T-cell (primary cell): ENCODE measurements around the gene SLC44A1. TPM values are rescaled to one million over a fixed set of nuclear protein-coding genes. Genes with fewer than 3 reads are reported as not detected.

Experiments
- ATAC-seq, 4 experiments: fragments of 200-7000 bp in 3 of 4; fragments of 150-1000 bp in 1 of 4; cut with Tn5 transposase; replicated peaks in 1 of 4; 1 replicate in 3 of 4; 2 replicates in 1 of 4; pipeline ENCODE4 v1.10.0; 2021; ENCODE audit warnings: moderate library complexity in 3 of 4, mild to moderate bottlenecking in 2 of 4, moderate number of reproducible peaks in 1 of 4
- CTCF ChIA-PET, 2 donors: fragments of 300-600 bp; sonication (Branson Sonifier 250); formaldehyde crosslinking; loops; one replicate each; lab custom pipeline; 2022; ENCODE audit warnings: antibody characterized with exemption in 2 of 2; lab: Charles Lee
- POLR2A ChIA-PET, 2 donors: fragments of 300-600 bp; sonication (Branson Sonifier 250); formaldehyde crosslinking; loops; one replicate each; lab custom pipeline; 2022; ENCODE audit warnings: antibody characterized with exemption in 2 of 2; lab: Charles Lee
- DNase-seq, 35 experiments: peaks; one replicate each; pipeline versions ENCODE4 v3.0.0 to v3.0.0-alpha.2; 2013 to 2023
- H3K27ac ChIP-seq: one replicate; pipeline ENCODE4 v1.5.1; 2013; ENCODE audit warnings: low read length
- H3K27me3 ChIP-seq, 2 experiments: replicated peaks in 1 of 2; 1 replicate in 1 of 2; 2 replicates in 1 of 2; pipeline versions ENCODE4 v1.6.1 to v1.7.0; 2013; ENCODE audit warnings: low read length in 1 of 2, mixed read lengths in 1 of 2; ENCODE audit not compliant: control insufficient read depth in 2 of 2, insufficient read depth in 2 of 2; ENCODE audit errors: extremely low read depth in 1 of 2
- H3K36me3 ChIP-seq, 2 donors: 1 replicate in 1 of 2; 2 replicates in 1 of 2; pipeline versions ENCODE4 v1.6.1 to v1.7.0; 2013; ENCODE audit warnings: low read length in 1 of 2; ENCODE audit not compliant: control insufficient read depth in 2 of 2, insufficient read depth in 1 of 2; ENCODE audit errors: extremely low read depth in 1 of 2
- H3K4me1 ChIP-seq, 2 experiments: 1 replicate in 1 of 2; 2 replicates in 1 of 2; pipeline versions ENCODE4 v1.6.1 to v1.7.0; 2013; ENCODE audit warnings: low read length in 2 of 2, mixed read lengths in 1 of 2; ENCODE audit not compliant: insufficient read depth in 2 of 2, control insufficient read depth in 1 of 2; ENCODE audit errors: extremely low read depth in 1 of 2
- H3K4me3 ChIP-seq, 2 donors: 1 replicate in 1 of 2; 2 replicates in 1 of 2; pipeline versions ENCODE4 v1.5.1 to v1.7.0; 2013; ENCODE audit warnings: mild to moderate bottlenecking in 2 of 2, low read length in 1 of 2, moderate library complexity in 1 of 2; ENCODE audit not compliant: control insufficient read depth in 1 of 2; ENCODE audit errors: extremely low read depth in 1 of 2
- H3K9me3 ChIP-seq: 2 replicates; pipeline ENCODE4 v1.7.0; 2013
- H3K27ac Mint-ChIP-seq, 2 donors: one replicate each; pipeline ENCODE4 v1.8.0; 2020 to 2021; ENCODE audit warnings: mild to moderate bottlenecking in 2 of 2, mixed read lengths in 2 of 2
- H3K27me3 Mint-ChIP-seq, 2 donors: one replicate each; pipeline ENCODE4 v1.8.0; 2021 to 2022; ENCODE audit warnings: mixed read lengths in 2 of 2
- H3K36me3 Mint-ChIP-seq: one replicate; pipeline ENCODE4 v1.8.0; 2021; ENCODE audit warnings: mixed read lengths
- H3K4me1 Mint-ChIP-seq, 3 donors: one replicate each; pipeline ENCODE4 v1.8.0; 2020 to 2022; ENCODE audit warnings: mixed read lengths in 3 of 3, mild to moderate bottlenecking in 1 of 3
- H3K4me3 Mint-ChIP-seq, 3 donors: one replicate each; pipeline ENCODE4 v1.8.0; 2020 to 2022; ENCODE audit warnings: mild to moderate bottlenecking in 3 of 3, mixed read lengths in 3 of 3, moderate library complexity in 3 of 3
- H3K9me3 Mint-ChIP-seq, 3 donors: one replicate each; pipeline ENCODE4 v1.8.0; 2020 to 2022; ENCODE audit warnings: mixed read lengths in 3 of 3
- WGBS: methylation state at CpG from one replicate; pipeline ENCODE4 v1.1.5; 2013; ENCODE audit warnings: missing lambda C conversion rate; ENCODE audit not compliant: insufficient coverage; 5-methylcytosine and 5-hydroxymethylcytosine counted together
- total RNA-seq, 35 experiments: library from RNA in 6 of 35; stranded (reverse) in 6 of 35; fragments of 120-200 nt in 1 of 35; gene quantifications; one replicate each; pipeline versions ENCODE4 v1.2.1 to v1.2.4 and lab custom pipeline; 2013 to 2026

SLC44A1 gene
- total RNA-seq, 5 donors from 2014 or later (not counting 1 experiment from before 2014, with no cell fraction given): 7.3 to 10.2 (median 9.4) TPM

- Mint-ChIP-seq H3K36me3 (peaks cover 48% of the 10 kb centered on the region), H3K9me3 (no peaks in the 10 kb centered on the region), H3K27ac (no peak overlapping the region), H3K27me3 (no peaks in the 10 kb centered on the region), H3K4me3 (no peak overlapping the region), H3K4me1 (peaks cover 0 to 5% (median 3%) of the 10 kb centered on the region in 3 donors)
- Histone ChIP-seq H3K27ac (no peak overlapping the region), H3K4me3 (no peak overlapping the region), H3K36me3 (no peaks in the 10 kb centered on the region), H3K27me3 (no peaks in the 10 kb centered on the region), H3K9me3 (no peaks in the 10 kb centered on the region), H3K4me1 (no peaks in the 10 kb centered on the region)
- DNase-seq: no peak
- ChIA-PET CTCF (no interaction called here), POLR2A (no interaction called here)
- ATAC-seq: no peak
- WGBS: no CpG with 5 or more reads among the region's 2 CpGs
Observed at GRCh38 chr9:105363837-105364236, 119.4 kb downstream of the SLC44A1 start.

GRCh38 chr9:105369911-105370310 is 125.5 kb downstream of the SLC44A1 start:
- ATAC-seq (no peak), DNase-seq (no peak)
- WGBS: 100% methylated on average over 1 of the region's 3 CpGs
- no peaks in the 10 kb centered on the region for H3K9me3 Mint-ChIP-seq
- H3K4me1 Mint-ChIP-seq: no peaks in the 10 kb centered on the region
- Histone ChIP-seq H3K27ac (no peak overlapping the region), H3K36me3 (no peaks in the 10 kb centered on the region), H3K9me3 (no peaks in the 10 kb centered on the region), H3K4me1 (no peaks in the 10 kb centered on the region), H3K4me3 (no peak overlapping the region), H3K27me3 (no peaks in the 10 kb centered on the region)
- H3K27me3 Mint-ChIP-seq: no peaks in the 10 kb centered on the region
- H3K4me3 Mint-ChIP-seq: no peak overlapping the region
- H3K36me3 Mint-ChIP-seq: peaks cover 30% of the 10 kb centered on the region
- ChIA-PET CTCF (no interaction called here), POLR2A (no interaction called here)
- no peak overlapping the region for H3K27ac Mint-ChIP-seq

- no CpG with 5 or more reads among the region's 1 CpG for WGBS
- no peaks in the 10 kb centered on the region for H3K9me3 Mint-ChIP-seq
Observed at GRCh38 chr9:105373723-105374122, 129.3 kb downstream of the SLC44A1 start.

DNA sequence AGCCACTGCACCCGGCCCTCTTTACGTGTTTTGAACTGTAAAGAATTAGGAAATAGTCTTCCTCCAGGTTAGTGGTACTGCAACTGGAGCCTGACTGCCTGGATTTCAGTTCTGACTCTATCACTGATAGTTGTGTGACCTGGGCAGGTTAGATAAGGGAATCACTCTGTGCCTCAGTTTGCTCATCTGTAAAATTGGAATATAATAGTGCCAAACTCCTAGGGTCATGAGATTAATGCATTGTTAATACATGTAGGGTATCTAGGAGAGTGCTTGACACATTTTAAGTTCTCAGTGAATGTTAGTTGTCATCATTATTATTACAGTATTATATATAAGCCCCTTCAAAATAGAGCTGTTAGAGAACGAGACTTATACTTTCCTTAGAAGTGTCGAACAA is 130.9 kb downstream of the SLC44A1 start:
- H3K4me3 ChIP-seq: no peak overlapping the region
- no peaks in the 10 kb centered on the region for H3K27me3 ChIP-seq
- no peak for DNase-seq
- Mint-ChIP-seq H3K4me3 (no peak overlapping the region), H3K27me3 (no peaks in the 10 kb centered on the region), H3K36me3 (peaks cover 23% of the 10 kb centered on the region), H3K4me1 (no peaks in the 10 kb centered on the region), H3K27ac (no peak overlapping the region), H3K9me3 (no peaks in the 10 kb centered on the region)
- WGBS: no CpG with 5 or more reads among the region's 4 CpGs
- POLR2A ChIA-PET: no interaction called here
- H3K36me3 ChIP-seq: no peaks in the 10 kb centered on the region
- no peaks in the 10 kb centered on the region for H3K4me1 ChIP-seq
- CTCF ChIA-PET: no interaction called here
- no peaks in the 10 kb centered on the region for H3K9me3 ChIP-seq
- ATAC-seq: no peak
- no peak overlapping the region for H3K27ac ChIP-seq

More at GRCh38 chr9:105373723-105374122, 129.3 kb downstream of the SLC44A1 start:
- Mint-ChIP-seq H3K36me3 (peaks cover 24% of the 10 kb centered on the region), H3K4me1 (no peaks in the 10 kb centered on the region), H3K27ac (no peak overlapping the region), H3K4me3 (no peak overlapping the region), H3K27me3 (no peaks in the 10 kb centered on the region)
- DNase-seq (no peak), ATAC-seq (no peak)
- Histone ChIP-seq H3K27me3 (no peaks in the 10 kb centered on the region), H3K9me3 (no peaks in the 10 kb centered on the region), H3K4me1 (no peaks in the 10 kb centered on the region), H3K4me3 (no peak overlapping the region), H3K36me3 (no peaks in the 10 kb centered on the region), H3K27ac (no peak overlapping the region)
- ChIA-PET CTCF (no interaction called here), POLR2A (interaction anchor here in 1 of 2 donors (0.6 kb wide), 1 partner anchor 13 kb away, joined by 6 read pairs; no protein-coding TSS in a partner anchor)

- Mint-ChIP-seq H3K4me3 (no peak overlapping the region), H3K27me3 (no peaks in the 10 kb centered on the region), H3K36me3 (peaks cover 23% of the 10 kb centered on the region), H3K27ac (no peak overlapping the region), H3K4me1 (no peaks in the 10 kb centered on the region), H3K9me3 (no peaks in the 10 kb centered on the region)
- H3K9me3 ChIP-seq: no peaks in the 10 kb centered on the region
- DNase-seq: no peak
- H3K27ac ChIP-seq: no peak overlapping the region
- H3K36me3 ChIP-seq: no peaks in the 10 kb centered on the region
- POLR2A ChIA-PET: no interaction called here
- CTCF ChIA-PET: interaction anchor here in 1 of 2 donors (0.6 kb wide), 1 partner anchor 50 kb away, joined by 3 read pairs; no protein-coding TSS in a partner anchor
- ATAC-seq: no peak
- WGBS: 100% methylated on average over 1 of the region's 1 CpG
- H3K27me3 ChIP-seq: no peaks in the 10 kb centered on the region
- H3K4me3 ChIP-seq: no peak overlapping the region
- no peaks in the 10 kb centered on the region for H3K4me1 ChIP-seq
Observed at GRCh38 chr9:105376893-105377292, 132.4 kb downstream of the SLC44A1 start.

DNA sequence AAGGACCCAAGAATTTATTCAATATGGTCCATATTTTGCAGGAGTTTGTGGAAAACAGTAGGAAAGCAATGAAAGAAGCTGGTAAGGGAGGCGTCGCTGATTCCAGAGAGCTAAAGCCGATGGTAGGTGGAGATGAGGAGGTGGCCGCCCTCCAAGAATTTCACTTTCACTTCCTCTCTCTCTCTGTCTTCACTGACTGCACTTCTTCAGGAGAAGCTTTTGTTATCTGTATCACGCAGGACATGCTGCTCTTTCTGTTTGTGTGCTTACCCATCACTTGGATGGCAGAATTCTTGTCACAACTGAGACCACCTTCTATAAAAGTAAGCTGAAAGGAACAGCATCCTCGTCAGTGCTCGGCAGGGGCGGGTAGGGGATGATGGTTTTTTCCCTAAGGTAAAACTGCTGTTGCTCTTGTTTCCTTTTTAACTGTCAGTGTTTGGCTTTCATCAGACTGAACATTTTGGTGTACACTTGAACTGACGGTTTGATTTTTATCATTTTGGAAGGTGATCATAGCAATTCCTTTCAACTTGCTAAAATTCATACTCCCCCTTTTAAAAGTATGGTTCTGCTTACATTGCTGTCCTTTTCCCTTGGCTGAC is 141.0 kb downstream of the SLC44A1 start:
- H3K27ac Mint-ChIP-seq: peak overlapping the region; percentile 62 to 89
- WGBS: 0% methylated on average over 3 of the region's 9 CpGs
- peak overlapping the region; percentile 78 to 87 (median 87) for H3K4me3 Mint-ChIP-seq

More for the DNA sequence above, 141.0 kb downstream of the SLC44A1 start:
- POLR2A ChIA-PET: interaction anchor here in 1 of 2 donors (0.5 kb wide), 1 partner anchor 20 kb away, joined by 3 read pairs; no protein-coding TSS in a partner anchor
- DNase-seq: peak in 24 of 35 experiments; percentile 1 to 54 (median 10)
- CTCF ChIA-PET: interaction anchor here (0.5 to 1.3 kb wide), 5 partner anchors 10 to 642 kb away, joined by 3 to 8 read pairs (median 3); no protein-coding TSS in a partner anchor
- no peaks in the 10 kb centered on the region for H3K27me3 ChIP-seq
- H3K27ac ChIP-seq: no peak overlapping the region
- peak overlapping the region; percentile 48 to 75 for H3K4me3 ChIP-seq
- H3K9me3 ChIP-seq: no peaks in the 10 kb centered on the region
- Mint-ChIP-seq H3K36me3 (peaks cover 4% of the 10 kb centered on the region), H3K9me3 (no peaks in the 10 kb centered on the region), H3K27me3 (no peaks in the 10 kb centered on the region), H3K4me1 (peaks cover 14 to 17% (median 15%) of the 10 kb centered on the region in 3 donors)
- peak; percentile 79 to 97 (median 94) for ATAC-seq
- no peaks in the 10 kb centered on the region for H3K36me3 ChIP-seq
- no peaks in the 10 kb centered on the region for H3K4me1 ChIP-seq
